Calu3 (cell line): ENCODE measurements around the gene TRAPPC3. TPM values are rescaled to one million over a fixed set of nuclear protein-coding genes. Genes with fewer than 3 reads are reported as not detected.

ENCODE experiments used
- BruUV-seq: library from RNA; stranded (reverse); fragments of 400-500 nt; replicated peaks from 2 replicates; lab custom pipeline; 2021; lab: Mats Ljungman, UMichigan
- CTCF ChIA-PET: fragments of 300-600 bp; sonication (Branson Sonifier 250); formaldehyde crosslinking; loops from one replicate; lab custom pipeline; 2022; ENCODE audit warnings: antibody characterized with exemption; lab: Charles Lee
- DNase-seq: peaks from one replicate; pipeline ENCODE4 v3.0.0; 2022
- H3K27ac Mint-ChIP-seq: one replicate; pipeline ENCODE4 v1.8.0; 2022; ENCODE audit warnings: mixed read lengths; ENCODE audit not compliant: unreplicated experiment
- H3K27me3 Mint-ChIP-seq: one replicate; pipeline ENCODE4 v1.8.0; 2022; ENCODE audit warnings: mixed read lengths; ENCODE audit not compliant: unreplicated experiment
- H3K36me3 Mint-ChIP-seq: one replicate; pipeline ENCODE4 v1.8.0; 2022; ENCODE audit warnings: mild to moderate bottlenecking, moderate library complexity, mixed read lengths; ENCODE audit not compliant: insufficient read depth, unreplicated experiment
- H3K4me1 Mint-ChIP-seq: one replicate; pipeline ENCODE4 v1.8.0; 2022; ENCODE audit warnings: mild to moderate bottlenecking, low read depth, mixed read lengths; ENCODE audit not compliant: unreplicated experiment
- H3K4me3 Mint-ChIP-seq: one replicate; pipeline ENCODE4 v1.8.0; 2022; ENCODE audit warnings: mild to moderate bottlenecking, low read depth, moderate library complexity, mixed read lengths; ENCODE audit not compliant: unreplicated experiment
- H3K9me3 Mint-ChIP-seq: one replicate; pipeline ENCODE4 v1.8.0; 2022; ENCODE audit warnings: low read depth, mixed read lengths; ENCODE audit not compliant: unreplicated experiment
- CTCF ChIP-seq: fragments of 200-600 bp; IDR thresholded peaks from one replicate; pipeline ENCODE4 v1.8.0; 2022; ENCODE audit warnings: antibody characterized with exemption; ENCODE audit not compliant: unreplicated experiment
- intact Hi-C: fragments of 100-400 bp; cut with micrococcal nuclease; formaldehyde crosslinking; loops from one replicate; pipeline ENCODE4 v1.10.0; 2022; ENCODE audit not compliant: unreplicated experiment
- total RNA-seq: library from RNA; stranded (reverse); gene quantifications from 2 replicates; pipeline ENCODE4 v1.2.3, GENCODE V29; 2022

The TRAPPC3 gene
- total RNA-seq, 1 experiment from 2014 or later: 70.3 TPM

- H3K4me3 Mint-ChIP-seq: no peak overlapping the region
- CTCF ChIA-PET: interaction anchor here (0.7 kb wide), 1 partner anchor 66 kb away, joined by 5 read pairs; no protein-coding TSS in a partner anchor
- H3K27ac Mint-ChIP-seq: no peak overlapping the region
- no peaks in the 10 kb centered on the region for H3K4me1 Mint-ChIP-seq
- H3K9me3 Mint-ChIP-seq: no peaks in the 10 kb centered on the region
- intact Hi-C loops: no loop called here
- peaks cover 46% of the 10 kb centered on the region for H3K27me3 Mint-ChIP-seq
- DNase-seq: no peak
- H3K36me3 Mint-ChIP-seq: no peaks in the 10 kb centered on the region
- no TSS peak for BruUV-seq
- no peak for TF ChIP-seq CTCF
Observed at GRCh38 chr1:36115931-36116330, 33.4 kb downstream of the TRAPPC3 start.

GRCh38 chr1:36115200-36115669, 34.1 kb downstream of the TRAPPC3 start:
- Mint-ChIP-seq H3K36me3 (no peaks in the 10 kb centered on the region), H3K9me3 (no peaks in the 10 kb centered on the region), H3K27me3 (peaks cover 50% of the 10 kb centered on the region), H3K27ac (no peak overlapping the region), H3K4me1 (no peaks in the 10 kb centered on the region), H3K4me3 (no peak overlapping the region)
- intact Hi-C loops: no loop called here
- no TSS peak for BruUV-seq
- CTCF ChIA-PET: interaction anchor here (0.7 kb wide), 1 partner anchor 65 kb away, joined by 5 read pairs; no protein-coding TSS in a partner anchor
- no peak for TF ChIP-seq CTCF
- no peak for DNase-seq

- H3K4me1 Mint-ChIP-seq: peaks cover 2% of the 10 kb centered on the region
- no peak for DNase-seq
- no peak overlapping the region for H3K27ac Mint-ChIP-seq
- TF ChIP-seq CTCF: no peak
- H3K4me3 Mint-ChIP-seq: no peak overlapping the region
- CTCF ChIA-PET: no interaction called here
- no peaks in the 10 kb centered on the region for H3K9me3 Mint-ChIP-seq
- H3K27me3 Mint-ChIP-seq: peaks cover 50% of the 10 kb centered on the region
- H3K36me3 Mint-ChIP-seq: no peaks in the 10 kb centered on the region
- BruUV-seq: no TSS peak
- intact Hi-C loops: no loop called here
Observed at GRCh38 chr1:36114371-36114770, 34.9 kb downstream of the TRAPPC3 start.

- Mint-ChIP-seq H3K27ac (no peak overlapping the region), H3K27me3 (peaks cover 55% of the 10 kb centered on the region), H3K4me1 (peaks cover 9% of the 10 kb centered on the region), H3K36me3 (no peaks in the 10 kb centered on the region), H3K9me3 (no peaks in the 10 kb centered on the region), H3K4me3 (no peak overlapping the region)
- DNase-seq: no peak
- intact Hi-C loops: no loop called here
- TF ChIP-seq CTCF: no peak
- CTCF ChIA-PET: no interaction called here
- BruUV-seq: no TSS peak
Observed at GRCh38 chr1:36112823-36113222, 36.5 kb downstream of the TRAPPC3 start.
